ENCODE data around the gene C1orf226.

Gene C1orf226

GRCh38 chr1:162366149-162366548 is 15.4 kb upstream of the C1orf226 start:
- no peak for DNase-seq

- no peak for DNase-seq
Observed at GRCh38 chr1:162366671-162367070, 14.9 kb upstream of the C1orf226 start.

- no peak for DNase-seq
Observed at GRCh38 chr1:162367073-162367472, 14.5 kb upstream of the C1orf226 start.

- DNase-seq = no peak
Observed at GRCh38 chr1:162367772-162368171, 13.8 kb upstream of the C1orf226 start.

GRCh38 chr1:162368451-162368850 is 13.1 kb upstream of the C1orf226 start:
- no peak for DNase-seq

GRCh38 chr1:162369571-162369970 is 12.0 kb upstream of the C1orf226 start:
- no peak for DNase-seq

- DNase-seq = no peak
Observed at GRCh38 chr1:162370161-162370560, 11.4 kb upstream of the C1orf226 start.

- no peak for DNase-seq
Observed at GRCh38 chr1:162370721-162371120, 10.8 kb upstream of the C1orf226 start.

GRCh38 chr1:162371611-162372010 is 9.9 kb upstream of the C1orf226 start:
- no peak for DNase-seq

GRCh38 chr1:162372159-162373071 is 9.1 kb upstream of the C1orf226 start:
- DNase-seq = no peak

GRCh38 chr1:162373072-162373427 is 8.5 kb upstream of the C1orf226 start:
- DNase-seq = no peak

GRCh38 chr1:162373541-162374260 is 7.8 kb upstream of the C1orf226 start:
- DNase-seq = no peak

- DNase-seq = no peak
Observed at GRCh38 chr1:162374406-162374805, 7.1 kb upstream of the C1orf226 start.

GRCh38 chr1:162375463-162375862 is 6.1 kb upstream of the C1orf226 start:
- no peak for DNase-seq

- DNase-seq = no peak
Observed at GRCh38 chr1:162376691-162377090, 4.8 kb upstream of the C1orf226 start, which contains the start of gene SPATA46. TSS of gene SPATA46 (minus strand) at chr1:162376854. CDS start at chr1:162376790, 64 bp downstream.

- no peak for DNase-seq
Observed at GRCh38 chr1:162380061-162380846, 1.3 kb upstream of the C1orf226 start.

- no peak for DNase-seq
Observed at GRCh38 chr1:162381941-162382750, 618 bp downstream of the C1orf226 start.

- DNase-seq = no peak
Observed at GRCh38 chr1:162383091-162383490, 1.6 kb downstream of the C1orf226 start.

- no peak for DNase-seq
Observed at GRCh38 chr1:162383516-162383915, 2.0 kb downstream of the C1orf226 start.

- DNase-seq = no peak
Observed at GRCh38 chr1:162384116-162384515, 2.6 kb downstream of the C1orf226 start.

- no peak for DNase-seq
Observed at GRCh38 chr1:162384601-162385279, 3.2 kb downstream of the C1orf226 start.

GRCh38 chr1:162385280-162385623 is 3.7 kb downstream of the C1orf226 start:
- no peak for DNase-seq
